NCI-H1048 (cell line): Measurements from ENCODE around the gene COPS3.
"Not testable (repeated sequence)": the region's sequence is repeated elsewhere in the genome, so short reads cannot be mapped to it uniquely, and the experiment has no call there.

ENCODE experiments used
- DNase-seq: peaks from one replicate; lab custom pipeline; 2025; lab: John Stamatoyannopoulos, UW

COPS3 gene

GRCh38 chr17:17301659-17302058 lies 20.6 kb upstream of the COPS3 start:
- DNase-seq, result not testable (repeated sequence)

GRCh38 chr17:17300624-17301568 lies 19.9 kb upstream of the COPS3 start:
- DNase-seq, result no peak

GRCh38 chr17:17298108-17298507 lies 17.1 kb upstream of the COPS3 start:
- no peak for DNase-seq

GRCh38 chr17:17297217-17297616 lies 16.2 kb upstream of the COPS3 start:
- no peak for DNase-seq

GRCh38 chr17:17295141-17295540 lies 14.1 kb upstream of the COPS3 start:
- DNase-seq, result no peak

GRCh38 chr17:17289701-17290100 lies 8.7 kb upstream of the COPS3 start:
- no peak for DNase-seq

- no peak for DNase-seq
Observed at GRCh38 chr17:17289086-17289485, 8.0 kb upstream of the COPS3 start.

GRCh38 chr17:17285951-17286350 lies 4.9 kb upstream of the COPS3 start:
- DNase-seq, result no peak

GRCh38 chr17:17279316-17279715 lies 1.7 kb downstream of the COPS3 start:
- no peak for DNase-seq

- not testable (repeated sequence) for DNase-seq
Observed at GRCh38 chr17:17277431-17277830, 3.6 kb downstream of the COPS3 start.

- DNase-seq, result no peak
Observed at GRCh38 chr17:17275971-17276370, 5.1 kb downstream of the COPS3 start.

- no peak for DNase-seq
Observed at GRCh38 chr17:17269926-17270773, 10.9 kb downstream of the COPS3 start.

GRCh38 chr17:17264430-17264829 lies 16.6 kb downstream of the COPS3 start:
- no peak for DNase-seq

GRCh38 chr17:17258998-17259397 lies 22.0 kb downstream of the COPS3 start:
- DNase-seq, result no peak

GRCh38 chr17:17258011-17258410 lies 23.0 kb downstream of the COPS3 start:
- no peak for DNase-seq

- no peak for DNase-seq
Observed at GRCh38 chr17:17256316-17256715, 24.7 kb downstream of the COPS3 start.

GRCh38 chr17:17255689-17256088 lies 25.4 kb downstream of the COPS3 start:
- not testable (repeated sequence) for DNase-seq

GRCh38 chr17:17254036-17254435 lies 27.0 kb downstream of the COPS3 start:
- DNase-seq, result no peak

GRCh38 chr17:17253406-17253805 lies 27.6 kb downstream of the COPS3 start:
- no peak for DNase-seq

- no peak for DNase-seq
Observed at GRCh38 chr17:17252149-17252661, 28.8 kb downstream of the COPS3 start.

GRCh38 chr17:17246879-17247278 lies 34.2 kb downstream of the COPS3 start:
- DNase-seq, result no peak

GRCh38 chr17:17243163-17243562 lies 37.9 kb downstream of the COPS3 start:
- no peak for DNase-seq

- DNase-seq, result no peak
Observed at GRCh38 chr17:17242246-17242645, 38.8 kb downstream of the COPS3 start.
